B cell (primary cell): ENCODE data around the gene CMIP. TPM values are rescaled to one million over a fixed set of nuclear protein-coding genes. Genes with fewer than 3 reads are reported as not detected.
A peak's percentile ranks its signal among the peaks of the same experiment; 100 is the strongest.

ENCODE experiments used
- ATAC-seq: fragments of 200-7000 bp; cut with Tn5 transposase; one replicate; pipeline ENCODE4 v1.10.0; 2021; ENCODE audit warnings: low read depth, mild to moderate bottlenecking, moderate number of reproducible peaks, moderate library complexity
- CTCF ChIA-PET: fragments of 350-600 bp; sonication (Branson Sonifier 250); formaldehyde crosslinking; loops from one replicate; lab custom pipeline; 2021; ENCODE audit warnings: antibody characterized with exemption, inconsistent platforms; lab: Charles Lee
- POLR2A ChIA-PET: fragments of 350-600 bp; sonication (Branson Sonifier 250); formaldehyde crosslinking; loops from one replicate; lab custom pipeline; 2021; ENCODE audit warnings: antibody characterized with exemption; lab: Charles Lee
- DNase-seq: peaks from one replicate; pipeline ENCODE4 v3.0.0; 2013
- H2AFZ ChIP-seq: 2 replicates; pipeline ENCODE4 v1.6.1; 2012; ENCODE audit warnings: mild to moderate bottlenecking, low read depth, low read length; ENCODE audit not compliant: insufficient read depth, poor library complexity, severe bottlenecking
- H3K27ac ChIP-seq, 2 donors: 1 replicate in 1 of 2; 2 replicates in 1 of 2; pipeline ENCODE4 v1.5.1; 2012 to 2013; ENCODE audit warnings: low read length in 2 of 2, mild to moderate bottlenecking in 2 of 2, moderate library complexity in 1 of 2
- H3K27me3 ChIP-seq, 4 experiments: fragments of 200-600 bp in 1 of 4; sonication (generic) in 1 of 4; replicated peaks in 1 of 4; 1 replicate in 2 of 4; 2 replicates in 2 of 4; pipeline versions ENCODE4 v1.6.1 to v1.7.0; 2013 to 2016; ENCODE audit warnings: low read length in 3 of 4, mild to moderate bottlenecking in 2 of 4, mixed read lengths in 1 of 4, moderate library complexity in 1 of 4; ENCODE audit not compliant: insufficient read depth in 4 of 4, control insufficient read depth in 3 of 4; ENCODE audit errors: control extremely low read depth in 1 of 4
- H3K36me3 ChIP-seq, 2 experiments: replicated peaks in 1 of 2; 1 replicate in 1 of 2; 2 replicates in 1 of 2; pipeline versions ENCODE4 v1.6.1 to v1.7.1; 2013; ENCODE audit warnings: low read length in 1 of 2; ENCODE audit not compliant: insufficient read depth in 2 of 2, control insufficient read depth in 1 of 2; ENCODE audit errors: control extremely low read depth in 1 of 2, extremely low read depth in 1 of 2
- H3K4me1 ChIP-seq, 2 donors: fragments of 200-600 bp in 1 of 2; sonication (generic) in 1 of 2; 1 replicate in 1 of 2; 2 replicates in 1 of 2; pipeline versions ENCODE4 v1.5.1 to v1.6.1; 2013 to 2017; ENCODE audit warnings: low read length in 2 of 2; ENCODE audit not compliant: control insufficient read depth in 2 of 2, insufficient read depth in 2 of 2
- H3K4me2 ChIP-seq: replicated peaks from 2 replicates; pipeline ENCODE3; 2012; ENCODE audit warnings: mild to moderate bottlenecking, low read depth, low read length; ENCODE audit not compliant: poor library complexity, severe bottlenecking
- H3K4me3 ChIP-seq, 5 experiments: fragments of 200-600 bp in 1 of 5; sonication (generic) in 1 of 5; 1 replicate in 3 of 5; 2 replicates in 2 of 5; pipeline versions ENCODE4 v1.5.1 to v1.7.0; 2011 to 2016; ENCODE audit warnings: low read length in 4 of 5, mild to moderate bottlenecking in 4 of 5, low read depth in 2 of 5, control low read depth in 1 of 5, moderate library complexity in 1 of 5; ENCODE audit not compliant: insufficient read depth in 1 of 5; ENCODE audit errors: control extremely low read depth in 1 of 5, extremely low read depth in 1 of 5
- H3K79me2 ChIP-seq: fragments of 200-600 bp; sonication (generic); one replicate; pipeline ENCODE4 v1.6.0; 2016; ENCODE audit warnings: low read length; ENCODE audit not compliant: control insufficient read depth, insufficient read depth
- H3K9ac ChIP-seq: fragments of 200-600 bp; sonication (generic); 2 replicates; pipeline ENCODE4 v1.6.1; 2017; ENCODE audit warnings: mild to moderate bottlenecking, low read length, moderate library complexity
- H3K9me3 ChIP-seq, 3 donors: one replicate each; pipeline versions ENCODE4 v1.6.1 to v1.7.1; 2013; ENCODE audit warnings: low read length in 2 of 3; ENCODE audit not compliant: control insufficient read depth in 2 of 3, insufficient read depth in 1 of 3; ENCODE audit errors: control extremely low read depth in 1 of 3
- H4K20me1 ChIP-seq: 2 replicates; pipeline ENCODE4 v1.6.0; 2012; ENCODE audit warnings: mild to moderate bottlenecking, low read length; ENCODE audit not compliant: insufficient read depth, control insufficient read depth, poor library complexity, severe bottlenecking
- H3K27ac Mint-ChIP-seq: one replicate; pipeline ENCODE4 v1.8.0; 2021; ENCODE audit warnings: mixed read lengths
- H3K27me3 Mint-ChIP-seq: one replicate; pipeline ENCODE4 v1.8.0; 2021; ENCODE audit warnings: mixed read lengths
- H3K4me1 Mint-ChIP-seq: one replicate; pipeline ENCODE4 v1.8.0; 2021; ENCODE audit warnings: mixed read lengths
- H3K4me3 Mint-ChIP-seq: one replicate; pipeline ENCODE4 v1.8.0; 2021; ENCODE audit warnings: mixed read lengths
- H3K9me3 Mint-ChIP-seq: one replicate; pipeline ENCODE4 v1.8.0; 2022; ENCODE audit warnings: mixed read lengths; ENCODE audit not compliant: insufficient read depth
- EZH2 ChIP-seq: IDR thresholded peaks from 2 replicates; pipeline ENCODE4 v1.6.1; 2012; ENCODE audit warnings: borderline replicate concordance, low read depth, mild to moderate bottlenecking, moderate library complexity, low read length; ENCODE audit not compliant: insufficient read depth, poor library complexity, severe bottlenecking
- WGBS: methylation state at CpG from one replicate; pipeline ENCODE4 v1.1.5; 2013; ENCODE audit warnings: missing lambda C conversion rate; ENCODE audit not compliant: insufficient coverage; 5-methylcytosine and 5-hydroxymethylcytosine counted together
- intact Hi-C: fragments of 100-400 bp; cut with micrococcal nuclease; formaldehyde crosslinking; loops from one replicate; pipeline ENCODE4 v1.10.0; 2022
- polyA plus RNA-seq: library from polyadenylated mRNA; depleted of rRNA; stranded (reverse); fragments of >200 nt; gene quantifications from 2 replicates; pipeline ENCODE4 v1.2.3, GENCODE V29; 2012
- total RNA-seq, 2 donors: library from RNA; stranded (reverse); fragments of 120-200 nt in 1 of 2; gene quantifications; 1 replicate in 1 of 2; 2 replicates in 1 of 2; pipeline versions ENCODE4 v1.2.3 to v1.2.4, GENCODE V29; 2013 to 2022
- TF ChIP-seq, protein P1 (sequence below): fragments of 200-600 bp; IDR thresholded peaks from one replicate; pipeline ENCODE4 v1.8.0; 2022; ENCODE audit warnings: antibody characterized with exemption, mild to moderate bottlenecking

CMIP gene
- total and polyA plus RNA-seq, 2 donors (not counting 1 experiment from before 2014, with no cell fraction given) = 27.1 to 155 TPM

- peak overlapping the region; percentile 24 to 44 for H3K27ac ChIP-seq
Observed at GRCh38 chr16:81451753-81452680, 7.4 kb downstream of the CMIP start.

More at GRCh38 chr16:81451753-81452680, 7.4 kb downstream of the CMIP start:
- H3K9me3 ChIP-seq = peaks cover 0 to 5% (median 0%) of the 10 kb centered on the region in 3 donors
- Mint-ChIP-seq H3K4me3 (peak overlapping the region; percentile 32), H3K4me1 (peaks cover 84% of the 10 kb centered on the region), H3K27ac (peak overlapping the region; percentile 47), H3K9me3 (peaks cover 4% of the 10 kb centered on the region), H3K27me3 (no peaks in the 10 kb centered on the region)
- intact Hi-C loops = no loop called here
- peak; percentile 33 for ATAC-seq
- H2AFZ ChIP-seq = no peak overlapping the region
- peak overlapping the region; percentile 29 for H3K4me2 ChIP-seq
- no peak for DNase-seq
- TF ChIP-seq, protein P1, sequence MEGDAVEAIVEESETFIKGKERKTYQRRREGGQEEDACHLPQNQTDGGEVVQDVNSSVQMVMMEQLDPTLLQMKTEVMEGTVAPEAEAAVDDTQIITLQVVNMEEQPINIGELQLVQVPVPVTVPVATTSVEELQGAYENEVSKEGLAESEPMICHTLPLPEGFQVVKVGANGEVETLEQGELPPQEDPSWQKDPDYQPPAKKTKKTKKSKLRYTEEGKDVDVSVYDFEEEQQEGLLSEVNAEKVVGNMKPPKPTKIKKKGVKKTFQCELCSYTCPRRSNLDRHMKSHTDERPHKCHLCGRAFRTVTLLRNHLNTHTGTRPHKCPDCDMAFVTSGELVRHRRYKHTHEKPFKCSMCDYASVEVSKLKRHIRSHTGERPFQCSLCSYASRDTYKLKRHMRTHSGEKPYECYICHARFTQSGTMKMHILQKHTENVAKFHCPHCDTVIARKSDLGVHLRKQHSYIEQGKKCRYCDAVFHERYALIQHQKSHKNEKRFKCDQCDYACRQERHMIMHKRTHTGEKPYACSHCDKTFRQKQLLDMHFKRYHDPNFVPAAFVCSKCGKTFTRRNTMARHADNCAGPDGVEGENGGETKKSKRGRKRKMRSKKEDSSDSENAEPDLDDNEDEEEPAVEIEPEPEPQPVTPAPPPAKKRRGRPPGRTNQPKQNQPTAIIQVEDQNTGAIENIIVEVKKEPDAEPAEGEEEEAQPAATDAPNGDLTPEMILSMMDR = no peak
- TF ChIP-seq EZH2 = no peak
- peaks cover 100% of the 10 kb centered on the region for H3K79me2 ChIP-seq
- CTCF ChIA-PET = interaction anchor here (1.3 to 2.4 kb wide), 2 partner anchors 10 to 46 kb away, joined by 3 to 7 read pairs; no protein-coding TSS in a partner anchor
- POLR2A ChIA-PET = no interaction called here
- H3K36me3 ChIP-seq = peaks cover 0 to 24% of the 10 kb centered on the region in 2 experiments
- H4K20me1 ChIP-seq = peaks cover 93% of the 10 kb centered on the region
- no peak overlapping the region for H3K4me3 ChIP-seq
- WGBS = 85% methylated on average over 8 of the region's 20 CpGs
- H3K4me1 ChIP-seq = peaks cover 44 to 46% of the 10 kb centered on the region in 2 donors
- H3K9ac ChIP-seq = no peak overlapping the region
- H3K27me3 ChIP-seq = no peaks in the 10 kb centered on the region
